ENCODE results near the gene PIAS2.
"Not testable (repeated sequence)": the region's sequence is repeated elsewhere in the genome, so short reads cannot be mapped to it uniquely, and the experiment has no call there.

PIAS2 gene

GRCh38 chr18:46917108-46917802 is at the start of gene PIAS2, which contains the start of gene KATNAL2:
TSS of gene PIAS2 (minus strand) at chr18:46917507. CDS start at chr18:46917345, 162 bp downstream.
TSS of gene KATNAL2 (plus strand) at chr18:46917602. CDS start at chr18:46946873, 29,271 bp downstream.
- peak; percentile 84 for DNase-seq (ENCODE audit: low spot score)

- not testable (repeated sequence) for DNase-seq (ENCODE audit: low spot score)
Measured at GRCh38 chr18:46966266-46966665, 49.0 kb upstream of the PIAS2 start.

GRCh38 chr18:46964579-46965293 is 47.4 kb upstream of the PIAS2 start:
- DNase-seq (ENCODE audit: low spot score), result not testable (repeated sequence)

GRCh38 chr18:46963656-46964578 is 46.6 kb upstream of the PIAS2 start:
- not testable (repeated sequence) for DNase-seq (ENCODE audit: low spot score)

GRCh38 chr18:46958209-46958608 is 40.9 kb upstream of the PIAS2 start:
- no peak for DNase-seq (ENCODE audit: low spot score)

GRCh38 chr18:46953195-46953594 is 35.9 kb upstream of the PIAS2 start:
- DNase-seq (ENCODE audit: low spot score), result no peak

- DNase-seq (ENCODE audit: low spot score), result peak; percentile 22
Measured at GRCh38 chr18:46950064-46950656, 32.9 kb upstream of the PIAS2 start.

GRCh38 chr18:46946656-46947282 is 29.5 kb upstream of the PIAS2 start:
- peak; percentile 97 for DNase-seq (ENCODE audit: low spot score)

GRCh38 chr18:46942646-46943045 is 25.3 kb upstream of the PIAS2 start:
- DNase-seq (ENCODE audit: low spot score), result no peak

GRCh38 chr18:46939998-46940571 is 22.8 kb upstream of the PIAS2 start:
- DNase-seq (ENCODE audit: low spot score), result no peak

GRCh38 chr18:46939337-46939963 is 22.1 kb upstream of the PIAS2 start:
- peak; percentile 67 for DNase-seq (ENCODE audit: low spot score)

- no peak for DNase-seq (ENCODE audit: low spot score)
Measured at GRCh38 chr18:46920653-46921052, 3.3 kb upstream of the PIAS2 start.

- DNase-seq (ENCODE audit: low spot score), result no peak
Measured at GRCh38 chr18:46920067-46920466, 2.8 kb upstream of the PIAS2 start.

- peak; percentile 30 for DNase-seq (ENCODE audit: low spot score)
Measured at GRCh38 chr18:46917803-46918600, 695 bp upstream of the PIAS2 start.

GRCh38 chr18:46916551-46917107 is 678 bp downstream of the PIAS2 start:
- peak; percentile 30 for DNase-seq (ENCODE audit: low spot score)

GRCh38 chr18:46915800-46916550 is 1.3 kb downstream of the PIAS2 start:
- no peak for DNase-seq (ENCODE audit: low spot score)

- DNase-seq (ENCODE audit: low spot score), result no peak
Measured at GRCh38 chr18:46910856-46911255, 6.5 kb downstream of the PIAS2 start.

- DNase-seq (ENCODE audit: low spot score), result no peak
Measured at GRCh38 chr18:46909497-46909896, 7.8 kb downstream of the PIAS2 start.

GRCh38 chr18:46903406-46903805 is 13.9 kb downstream of the PIAS2 start:
- DNase-seq (ENCODE audit: low spot score), result no peak
